GM18870 (cell line): ENCODE results near the gene CCDC3.

Source experiments
- ATAC-seq: cut with Tn5 transposase; IDR thresholded peaks from one replicate; pipeline ENCODE4 v1.9.1; 2021; ENCODE audit warnings: moderate library complexity; ENCODE audit not compliant: unreplicated experiment

Gene CCDC3

DNA sequence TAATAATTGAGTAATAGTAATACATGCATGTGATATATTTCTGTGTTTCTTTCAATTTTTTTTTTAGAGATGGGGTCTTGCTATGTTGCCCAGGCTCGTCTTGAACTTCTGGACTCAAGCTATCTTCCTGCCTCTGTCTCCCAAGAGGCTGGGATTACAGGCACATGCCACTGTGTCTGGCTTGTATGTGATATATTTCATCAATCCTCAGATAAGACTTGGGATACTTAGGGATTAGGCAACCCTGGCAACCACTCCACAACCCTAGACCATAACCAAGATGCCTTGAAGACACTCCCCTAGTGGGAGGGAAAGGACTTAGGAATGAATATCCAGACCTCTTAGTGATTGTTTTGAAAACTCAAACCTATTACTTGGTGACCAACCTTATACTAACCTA, 154.8 kb downstream of the CCDC3 start:
- ATAC-seq: no peak
